HepG2 (cell line): ENCODE measurements around the gene TMCO2. TPM values are rescaled to one million over a fixed set of nuclear protein-coding genes. Genes with fewer than 3 reads are reported as not detected.

Experiments
- ATAC-seq: fragments of 200-7000 bp; cut with Tn5 transposase; 3 replicates; pipeline ENCODE4 v1.9.1; 2020; ENCODE audit warnings: mild to moderate bottlenecking, moderate library complexity
- BruUV-seq: library from RNA; stranded (reverse); fragments of 400-500 nt; replicated peaks from 2 replicates; lab custom pipeline; 2021; lab: Mats Ljungman, UMichigan
- CTCF ChIA-PET: fragments of 300-600 bp; formaldehyde crosslinking; extraction: SDS; loops from one replicate; lab custom pipeline; 2021; ENCODE audit warnings: low total read pairs, inconsistent platforms, low intra/inter-chr PET ratio; lab: Yijun Ruan, JAX
- POLR2A ChIA-PET: fragments of 350-600 bp; sonication (Branson Sonifier 250); formaldehyde crosslinking; loops from one replicate; lab custom pipeline; 2020; ENCODE audit warnings: antibody characterized with exemption, inconsistent platforms; lab: Yijun Ruan, JAX
- DNase-seq: peaks from one replicate; pipeline ENCODE4 v3.0.0-alpha.2; 2015; ENCODE audit warnings: low spot score
- FAIRE-seq: peaks from 3 replicates; lab custom pipeline; 2011; peaks lifted over from hg19 to GRCh38; lab: Jason Lieb, UNC
- H2AFZ ChIP-seq: one replicate; pipeline ENCODE4 v1.6.1; 2011; ENCODE audit warnings: low read length, inconsistent platforms
- H3K27ac ChIP-seq: fragments of 300-600 bp; 3 replicates; pipeline ENCODE4 v1.8.0; 2011; ENCODE audit warnings: mixed run types, mild to moderate bottlenecking, mixed read lengths, low read length, inconsistent platforms; ENCODE audit not compliant: insufficient read depth; ENCODE audit errors: extremely low read length
- H3K27me3 ChIP-seq, 2 experiments: fragments of 200-600 bp in 1 of 2; 2 replicates in 1 of 2; 3 replicates in 1 of 2; pipeline versions ENCODE4 v1.6.0 to v1.8.0; 2011; ENCODE audit warnings: low read length in 2 of 2, mild to moderate bottlenecking in 2 of 2, moderate library complexity in 2 of 2, inconsistent platforms in 1 of 2; ENCODE audit not compliant: insufficient read depth in 2 of 2, control insufficient read depth in 1 of 2
- H3K36me3 ChIP-seq, 2 experiments: fragments of 200-600 bp in 1 of 2; replicated peaks in 1 of 2; 2 replicates in 1 of 2; 3 replicates in 1 of 2; pipeline versions ENCODE4 v1.5.1 to v1.8.0; 2011; ENCODE audit warnings: low read length in 2 of 2, inconsistent platforms in 1 of 2; ENCODE audit not compliant: insufficient read depth in 2 of 2, control insufficient read depth in 1 of 2
- H3K4me1 ChIP-seq: 2 replicates; pipeline ENCODE4 v1.5.1; 2012; ENCODE audit warnings: low read length, inconsistent platforms; ENCODE audit not compliant: insufficient read depth
- H3K4me2 ChIP-seq: 2 replicates; pipeline ENCODE4 v1.6.0; 2011; ENCODE audit warnings: low read depth, low read length, inconsistent platforms
- H3K4me3 ChIP-seq, 3 experiments: fragments of 200-600 bp in 1 of 3; sonication (generic), shearing (Covaris generic) in 1 of 3; replicated peaks in 1 of 3; 2 replicates each; pipeline ENCODE4 v1.5.1; 2011 to 2016; ENCODE audit warnings: low read length in 3 of 3, inconsistent platforms in 2 of 3, low read depth in 2 of 3, mild to moderate bottlenecking in 2 of 3, control low read depth in 1 of 3, mixed read lengths in 1 of 3; ENCODE audit not compliant: insufficient read depth in 1 of 3
- H3K79me2 ChIP-seq: one replicate; pipeline ENCODE4 v1.6.1; 2011; ENCODE audit warnings: low read length, inconsistent platforms; ENCODE audit not compliant: insufficient read depth
- H3K9ac ChIP-seq: 2 replicates; pipeline ENCODE4 v1.6.0; 2011; ENCODE audit warnings: mild to moderate bottlenecking, low read depth, low read length, inconsistent platforms; ENCODE audit not compliant: insufficient read depth
- H3K9me3 ChIP-seq: 2 replicates; pipeline ENCODE4 v1.5.1; 2012; ENCODE audit warnings: mild to moderate bottlenecking, low read length
- H4K20me1 ChIP-seq: 2 replicates; pipeline ENCODE4 v1.6.0; 2011; ENCODE audit warnings: inconsistent platforms, mild to moderate bottlenecking, low read length, moderate library complexity; ENCODE audit not compliant: insufficient read depth
- BCL6 ChIP-seq: IDR thresholded peaks from 2 replicates; pipeline ENCODE4 v1.6.1; 2016; ENCODE audit warnings: missing genetic modification reagents, missing compliant biosample characterization
- CEBPG ChIP-seq: IDR thresholded peaks from 2 replicates; pipeline ENCODE4 v1.6.1; 2016
- DBP ChIP-seq: sonication (generic); formaldehyde crosslinking; IDR thresholded peaks from 2 replicates; pipeline ENCODE4 v1.4.0; 2020; ENCODE audit warnings: missing genetic modification reagents; ENCODE audit errors: not compliant biosample characterization
- DMAP1 ChIP-seq: IDR thresholded peaks from 2 replicates; pipeline ENCODE4 v1.6.1; 2016
- GPN1 ChIP-seq: sonication (generic); formaldehyde crosslinking; IDR thresholded peaks from 2 replicates; pipeline ENCODE4 v1.5.1; 2020; ENCODE audit warnings: missing genetic modification reagents, borderline replicate concordance
- HMGA1 ChIP-seq: sonication (generic); formaldehyde crosslinking; conservative IDR thresholded peaks from 2 replicates; pipeline ENCODE4 v1.4.0; 2020; ENCODE audit warnings: missing genetic modification reagents
- ISL2 ChIP-seq: sonication (generic); formaldehyde crosslinking; IDR thresholded peaks from 2 replicates; pipeline ENCODE4 v1.5.0; 2020; ENCODE audit warnings: missing genetic modification reagents
- KMT2A ChIP-seq: sonication (generic); formaldehyde crosslinking; IDR thresholded peaks from 2 replicates; pipeline ENCODE4 v1.4.0; 2020; ENCODE audit warnings: missing genetic modification reagents
- MXD1 ChIP-seq: sonication (generic); formaldehyde crosslinking; IDR thresholded peaks from 2 replicates; pipeline ENCODE4 v1.4.0; 2020; ENCODE audit warnings: mild to moderate bottlenecking, missing genetic modification reagents
- MYNN ChIP-seq: sonication (generic); formaldehyde crosslinking; IDR thresholded peaks from 2 replicates; pipeline ENCODE4 v1.4.0; 2020; ENCODE audit warnings: mild to moderate bottlenecking, low read depth, missing genetic modification reagents
- PCBP1 ChIP-seq: fragments of 200-400 bp; formaldehyde crosslinking; IDR thresholded peaks from 2 replicates; pipeline ENCODE4 v1.6.1; 2017; ENCODE audit warnings: mild to moderate bottlenecking, low read depth, low read length, borderline replicate concordance
- SIN3B ChIP-seq: fragments of 150-350 bp; IDR thresholded peaks from 2 replicates; pipeline ENCODE4 v1.6.1; 2014; ENCODE audit warnings: low read length
- STAT6 ChIP-seq: sonication (generic); formaldehyde crosslinking; IDR thresholded peaks from 2 replicates; pipeline ENCODE4 v1.4.0; 2020; ENCODE audit warnings: missing genetic modification reagents, mild to moderate bottlenecking, borderline replicate concordance
- ZNF235 ChIP-seq: sonication (generic); formaldehyde crosslinking; IDR thresholded peaks from 2 replicates; pipeline ENCODE4 v1.8.1; 2023; ENCODE audit warnings: mild to moderate bottlenecking, missing genetic modification reagents, borderline replicate concordance
- ZNF564 ChIP-seq: sonication (generic); formaldehyde crosslinking; IDR thresholded peaks from 2 replicates; pipeline ENCODE4 v1.8.1; 2023; ENCODE audit warnings: mild to moderate bottlenecking, missing genetic modification reagents
- ZNF687 ChIP-seq: sonication (generic); formaldehyde crosslinking; IDR thresholded peaks from 2 replicates; pipeline ENCODE4 v1.5.1; 2020; ENCODE audit warnings: mild to moderate bottlenecking, missing genetic modification reagents, moderate library complexity
- ZNF7 ChIP-seq: IDR thresholded peaks from 2 replicates; pipeline ENCODE4 v1.6.1; 2016; ENCODE audit warnings: missing biosample characterization, missing genetic modification reagents
- ZNF709 ChIP-seq: sonication (generic); formaldehyde crosslinking; IDR thresholded peaks from 2 replicates; pipeline ENCODE4 v1.5.0; 2020; ENCODE audit warnings: mild to moderate bottlenecking, missing genetic modification reagents
- WGBS: methylation state at CpG from one replicate; pipeline ENCODE4 v1.1.6; 2017; ENCODE audit warnings: low lambda C conversion rate; 5-methylcytosine and 5-hydroxymethylcytosine counted together
- in situ Hi-C: cut with HindIII; loops from 2 replicates; pipeline ENCODE4 v1.10.0; 2017; ENCODE audit warnings: low pct_unique_long_range_greater_than_20kb; ENCODE audit not compliant: extremely low pct_ligation_motif_present
- intact Hi-C: fragments of 100-400 bp; cut with micrococcal nuclease; formaldehyde crosslinking; loops from one replicate; pipeline ENCODE4 v1.10.0; 2022; ENCODE audit not compliant: unreplicated experiment
- polyA plus RNA-seq, 8 experiments: library from polyadenylated mRNA; depleted of rRNA in 3 of 8; stranded (reverse) in 7 of 8; unstranded in 1 of 8; fragments of >200 nt; fragmentation: Illumina TruSeq in 4 of 8; extraction: Trizol in 4 of 8; gene quantifications; 2 replicates each; pipeline versions ENCODE4 v1.2.1 to v1.2.3, GENCODE V29; 2011 to 2016; ENCODE audit warnings: low read depth in 4 of 8, missing spikeins in 1 of 8, mixed read lengths in 1 of 8; ENCODE audit not compliant: insufficient read depth in 1 of 8
- total RNA-seq, 5 experiments: library from RNA; depleted of rRNA; stranded (reverse); fragments of >200 nt; fragmentation: Illumina TruSeq; extraction: Trizol; gene quantifications; 2 replicates each; pipeline ENCODE4 v1.2.3, GENCODE V29; 2016; ENCODE audit warnings: low read depth in 1 of 5

TMCO2 gene
- total and polyA plus RNA-seq, 2 of the 13 experiments (the other 11 are each of a cell fraction or from before 2014, with no cell fraction given), result not detected

GRCh38 chr1:40300651-40301050 is 52.9 kb downstream of the TMCO2 start (continued):
- TF ChIP-seq DMAP1 (no peak), KMT2A (CRISPR knock-in tag) (no peak), STAT6 (no peak), BCL6 (no peak), ZNF564 (CRISPR knock-in tag) (no peak), ZNF687 (CRISPR knock-in tag) (no peak)

- H3K9me3 ChIP-seq, result no peaks in the 10 kb centered on the region
- no peak overlapping the region for H2AFZ ChIP-seq
- H3K4me3 ChIP-seq, result no peak overlapping the region
- H3K4me2 ChIP-seq, result no peak overlapping the region
- H3K9ac ChIP-seq, result no peak overlapping the region
- no peak overlapping the region for H3K27ac ChIP-seq
- H3K79me2 ChIP-seq, result no peaks in the 10 kb centered on the region
- FAIRE-seq, result no peak
- in situ Hi-C loops, result no loop called here
- H3K4me1 ChIP-seq, result no peaks in the 10 kb centered on the region
- no peaks in the 10 kb centered on the region for H4K20me1 ChIP-seq
- no peak for DNase-seq
- no peak for ATAC-seq
- intact Hi-C loops, result no loop called here
- 88% methylated on average over 7 of the region's 10 CpGs for WGBS
- CTCF ChIA-PET, result no interaction called here
- H3K27me3 ChIP-seq, result no peaks in the 10 kb centered on the region
- POLR2A ChIA-PET, result interaction anchor here (1.3 to 1.6 kb wide), 2 partner anchors 13 to 15 kb away, joined by 3 to 4 read pairs; no protein-coding TSS in a partner anchor
- peaks cover 3 to 6% of the 10 kb centered on the region in 2 experiments; a peak in 2 of 5 replicates for H3K36me3 ChIP-seq
- BruUV-seq, result no TSS peak
- TF ChIP-seq DBP (CRISPR knock-in tag) (no peak), ZNF235 (CRISPR knock-in tag) (no peak), ISL2 (CRISPR knock-in tag) (no peak), ZNF709 (CRISPR knock-in tag) (no peak), GPN1 (CRISPR knock-in tag) (no peak), MYNN (CRISPR knock-in tag) (no peak), HMGA1 (CRISPR knock-in tag) (no peak), ZNF7 (CRISPR knock-in tag) (no peak), MXD1 (CRISPR knock-in tag) (no peak), SIN3B (no peak), CEBPG (no peak), PCBP1 (no peak)
These were observed 53.3 kb downstream of the TMCO2 start for GRCh38 chr1:40301066-40301465.
